GM21360 (cell line): ENCODE results near the gene CIZ1.

Source experiments
- ATAC-seq: cut with Tn5 transposase; IDR thresholded peaks from one replicate; pipeline ENCODE4 v1.9.1; 2021; ENCODE audit warnings: mild to moderate bottlenecking, moderate library complexity; ENCODE audit not compliant: unreplicated experiment

The CIZ1 gene

GRCh38 chr9:128163523-128164306 is 27.7 kb downstream of the CIZ1 start:
- ATAC-seq, result no peak

DNA sequence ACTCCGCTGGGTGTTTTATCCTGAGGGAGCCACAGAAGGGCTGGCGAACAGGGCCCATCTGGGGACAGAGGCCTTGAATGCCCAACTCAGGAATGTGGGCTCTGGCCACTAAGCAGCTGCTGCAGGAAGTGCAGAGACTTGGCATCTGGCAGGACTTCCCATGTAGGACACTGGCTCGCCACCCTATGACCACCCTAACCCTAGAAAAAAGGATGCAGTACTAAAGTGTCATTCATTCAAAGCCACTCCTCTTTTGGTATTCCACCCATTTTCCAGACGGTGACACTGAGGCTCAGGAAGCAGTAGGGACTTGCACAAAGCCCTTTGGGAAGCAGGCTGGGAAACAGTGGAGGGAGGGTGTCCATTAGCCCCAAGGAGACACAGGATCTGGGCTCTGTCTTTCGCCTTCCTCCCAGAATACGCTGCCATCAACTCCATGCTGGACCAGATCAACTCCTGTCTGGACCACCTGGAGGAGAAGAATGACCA is 28.3 kb downstream of the CIZ1 start:
- ATAC-seq, result no peak

DNA sequence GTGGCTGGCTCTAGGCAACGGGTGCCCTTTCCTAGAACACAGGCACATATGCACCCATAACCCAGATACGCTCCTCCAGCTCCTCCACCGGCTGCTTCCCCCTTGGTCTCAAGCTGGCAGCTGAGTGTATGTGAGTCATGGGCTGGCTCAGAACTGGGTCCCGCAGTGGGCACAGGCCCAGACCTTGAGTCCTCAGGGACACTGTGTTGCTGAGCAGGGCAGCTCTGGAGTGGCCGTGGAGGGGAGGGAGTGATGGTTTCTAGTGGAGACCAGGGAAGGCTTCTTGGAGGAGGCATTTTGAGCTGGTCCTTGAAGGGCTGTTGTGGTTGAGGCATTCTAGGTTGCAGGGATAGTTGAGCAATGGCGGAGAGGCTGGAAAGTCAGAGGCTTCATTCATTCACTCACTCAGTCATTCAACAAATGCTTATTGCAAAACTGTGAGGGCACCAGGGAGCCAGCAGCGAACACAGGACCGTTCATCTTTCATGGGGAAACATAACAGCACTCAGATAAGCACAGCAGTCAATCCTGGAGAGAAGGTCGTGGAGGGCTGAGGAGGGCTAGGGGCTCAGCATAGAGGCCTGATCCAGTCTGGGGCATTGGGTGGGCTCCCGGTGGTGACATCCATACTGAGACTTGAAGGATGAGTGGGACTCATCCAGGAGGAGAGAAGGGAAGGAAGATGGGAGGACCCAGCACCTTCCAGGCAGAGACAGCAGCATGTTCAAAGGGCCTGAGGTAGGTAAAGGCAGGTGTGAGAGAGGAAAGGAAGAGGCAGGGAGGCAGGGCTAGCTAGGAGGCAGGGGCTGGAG is 29.0 kb downstream of the CIZ1 start:
- ATAC-seq, result no peak

DNA sequence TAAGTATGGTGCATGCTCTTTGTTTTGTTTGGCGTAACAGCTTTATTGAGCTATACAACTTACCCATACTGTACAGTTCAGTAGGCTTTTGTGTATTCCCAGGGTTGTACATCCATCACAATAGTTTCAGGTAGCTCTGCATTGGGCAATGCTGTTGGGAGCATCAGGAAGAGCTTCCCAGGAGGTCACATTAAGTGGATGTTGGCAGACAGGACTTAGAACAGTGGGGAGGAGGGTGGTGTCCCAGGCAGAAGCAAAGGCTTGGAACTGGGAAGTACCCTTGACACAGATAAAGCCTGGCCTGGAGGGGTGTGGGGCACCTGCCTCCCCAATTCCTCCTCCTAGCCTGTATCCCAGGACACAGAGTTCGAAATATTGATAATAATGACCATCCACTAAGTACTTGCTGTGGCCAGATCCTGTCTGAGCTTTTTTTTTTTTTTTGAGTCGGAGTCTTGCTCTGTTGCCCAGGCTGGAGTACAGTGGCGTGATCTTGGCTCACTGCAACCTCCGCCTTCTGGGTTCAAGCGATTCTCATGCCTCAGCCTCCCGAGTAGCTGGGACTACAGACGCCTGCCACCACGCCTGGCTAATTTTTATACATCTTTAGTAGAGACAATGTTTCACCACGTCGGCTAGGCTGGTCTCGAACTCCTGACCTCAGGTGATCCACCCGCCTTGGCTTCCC is 30.0 kb downstream of the CIZ1 start:
- ATAC-seq, result no peak

DNA sequence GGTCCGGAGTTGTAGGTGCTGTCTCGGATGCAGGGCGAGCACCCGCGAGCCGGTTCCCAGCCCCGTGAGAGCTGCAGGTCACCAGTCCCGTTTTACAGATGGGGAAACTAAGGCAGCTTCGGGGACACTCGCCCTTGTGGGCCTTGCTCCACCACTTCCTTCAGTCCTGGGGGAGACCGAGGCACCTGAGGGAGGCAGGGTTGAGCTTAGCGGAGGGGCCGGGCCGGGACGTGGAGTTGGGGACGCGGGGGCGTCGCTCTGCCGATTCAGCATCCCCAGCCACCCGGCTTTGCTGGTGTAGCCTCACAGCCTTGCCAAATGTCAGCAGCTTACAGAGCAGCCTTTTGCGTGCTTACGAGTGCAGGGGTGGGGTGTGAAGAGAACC is 30.8 kb downstream of the CIZ1 start:
- no peak for ATAC-seq

- peak; percentile 67 for ATAC-seq
Observed at GRCh38 chr9:128159784-128160602, 31.4 kb downstream of the CIZ1 start, which contains the start of gene BBLN. Gene BBLN, plus strand, starts transcription at chr9:128160265. Its CDS starts 143 bp downstream, at chr9:128160408.

GRCh38 chr9:128159522-128159783 is 31.9 kb downstream of the CIZ1 start:
- ATAC-seq, result no peak

GRCh38 chr9:128155736-128156500 is 35.5 kb downstream of the CIZ1 start:
- no peak for ATAC-seq

DNA sequence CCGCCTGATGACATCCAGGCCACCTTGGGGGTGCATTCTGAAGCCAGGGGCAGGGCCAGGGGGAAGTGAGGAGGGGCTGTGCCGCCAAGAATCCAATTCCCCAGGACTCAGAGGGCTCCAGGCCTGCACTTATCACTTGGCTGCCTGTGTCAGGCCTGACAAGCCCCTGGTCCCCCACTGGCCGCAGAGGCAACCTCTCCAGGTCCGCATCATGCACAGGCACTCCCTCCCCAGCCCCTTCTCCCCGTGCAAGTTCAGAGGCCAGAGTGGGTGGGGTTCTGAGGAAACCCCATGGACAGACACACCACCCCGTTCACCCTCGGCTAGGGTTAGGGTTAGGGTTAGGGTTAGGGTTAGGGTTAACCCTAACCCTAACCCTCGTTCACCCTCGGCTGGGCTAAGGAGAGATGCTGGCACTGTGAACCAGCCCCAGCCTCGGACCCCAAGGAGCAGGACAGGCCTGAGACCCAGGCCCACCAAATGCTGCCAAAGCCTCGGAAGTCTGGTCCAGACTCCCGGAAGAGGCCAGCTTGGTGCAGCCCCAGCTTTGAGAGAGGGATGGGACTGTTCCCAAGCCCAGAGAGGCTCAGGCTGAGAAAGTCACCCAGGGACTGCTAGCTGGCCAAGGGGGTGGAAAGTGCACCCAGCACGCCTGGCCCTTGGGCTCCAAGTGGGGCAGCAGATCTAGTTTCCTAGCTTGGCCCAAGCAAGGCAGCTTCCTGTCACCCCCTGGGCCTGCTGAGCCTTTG is 37.3 kb downstream of the CIZ1 start:
- no peak for ATAC-seq

DNA sequence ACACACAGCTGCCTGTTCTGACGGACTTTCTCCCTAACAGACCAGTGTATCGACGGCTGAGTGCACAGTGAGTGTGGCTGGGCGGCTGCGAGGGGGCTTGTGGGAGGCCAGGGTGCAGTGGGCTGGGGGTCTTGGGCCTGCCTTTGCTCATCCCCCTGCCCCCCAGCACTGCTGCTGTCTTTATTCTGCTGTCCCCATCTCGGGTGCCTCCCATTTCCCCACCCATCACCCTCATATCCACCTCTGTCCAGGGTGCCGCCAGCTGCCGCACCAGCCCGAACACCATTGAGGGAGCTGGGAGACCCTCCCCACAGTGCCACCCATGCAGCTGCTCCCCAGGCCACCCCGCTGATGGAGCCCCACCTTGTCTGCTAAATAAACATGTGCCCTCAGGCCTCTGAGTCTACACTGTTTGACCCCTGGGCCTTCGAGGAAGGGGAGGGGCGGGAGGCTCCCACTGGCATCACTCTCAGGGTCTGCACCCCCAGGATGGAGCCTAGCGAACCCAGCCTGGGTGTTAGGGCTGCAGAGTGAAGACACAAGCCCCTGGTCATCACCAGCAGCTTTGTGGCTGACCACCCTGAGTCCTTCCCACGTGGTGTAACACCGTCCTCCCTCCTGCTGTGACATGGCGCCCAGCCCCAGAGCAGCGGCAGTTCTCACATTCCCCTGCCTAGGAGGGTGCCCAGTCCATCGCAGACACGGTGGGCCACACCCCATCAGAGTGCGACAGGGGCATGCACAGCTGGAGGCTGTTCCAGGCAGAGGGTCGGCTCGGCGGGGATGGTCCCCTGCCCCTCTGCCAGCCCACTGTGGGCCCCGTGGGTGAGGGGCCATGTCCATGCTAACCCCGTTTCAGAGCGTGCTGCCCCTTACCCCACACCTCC is 38.1 kb downstream of the CIZ1 start:
- ATAC-seq, result no peak

GRCh38 chr9:128152133-128153059 is 39.0 kb downstream of the CIZ1 start:
- ATAC-seq, result no peak

DNA sequence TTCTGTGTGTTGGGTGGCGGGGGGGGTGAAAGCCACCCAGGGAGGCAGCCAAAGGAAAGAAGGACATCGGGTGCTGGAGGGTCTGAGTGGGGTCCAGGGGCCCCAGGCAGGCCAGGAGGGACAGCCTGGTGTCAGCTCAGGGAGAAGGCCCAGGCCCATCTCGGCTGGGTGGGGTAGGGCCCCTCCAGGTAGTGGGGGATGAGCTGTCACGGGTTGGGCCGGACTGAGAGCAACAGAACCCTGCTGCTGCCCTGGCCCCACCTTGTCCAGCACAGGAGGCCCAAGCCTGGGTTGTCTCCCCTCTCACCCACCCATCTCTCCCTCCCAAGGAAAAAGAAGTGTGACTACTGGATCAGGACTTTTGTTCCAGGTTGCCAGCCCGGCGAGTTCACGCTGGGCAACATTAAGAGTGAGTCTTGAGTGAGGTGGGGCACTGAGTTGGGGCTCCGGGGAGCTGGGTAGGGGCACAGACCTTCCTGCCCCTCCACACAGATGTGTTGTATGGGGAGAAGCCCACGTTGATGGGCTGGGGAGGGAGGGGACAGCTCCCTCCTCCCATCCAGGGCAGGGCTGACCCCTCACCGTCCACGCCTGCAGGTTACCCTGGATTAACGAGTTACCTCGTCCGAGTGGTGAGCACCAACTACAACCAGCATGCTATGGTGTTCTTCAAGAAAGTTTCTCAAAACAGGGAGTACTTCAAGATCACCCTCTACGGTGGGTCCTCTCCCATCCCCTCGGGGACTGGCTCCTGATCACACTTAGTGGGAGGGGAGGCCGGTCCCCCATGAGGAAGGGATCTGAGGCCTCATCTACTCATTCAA is 39.9 kb downstream of the CIZ1 start:
- ATAC-seq, result no peak

DNA sequence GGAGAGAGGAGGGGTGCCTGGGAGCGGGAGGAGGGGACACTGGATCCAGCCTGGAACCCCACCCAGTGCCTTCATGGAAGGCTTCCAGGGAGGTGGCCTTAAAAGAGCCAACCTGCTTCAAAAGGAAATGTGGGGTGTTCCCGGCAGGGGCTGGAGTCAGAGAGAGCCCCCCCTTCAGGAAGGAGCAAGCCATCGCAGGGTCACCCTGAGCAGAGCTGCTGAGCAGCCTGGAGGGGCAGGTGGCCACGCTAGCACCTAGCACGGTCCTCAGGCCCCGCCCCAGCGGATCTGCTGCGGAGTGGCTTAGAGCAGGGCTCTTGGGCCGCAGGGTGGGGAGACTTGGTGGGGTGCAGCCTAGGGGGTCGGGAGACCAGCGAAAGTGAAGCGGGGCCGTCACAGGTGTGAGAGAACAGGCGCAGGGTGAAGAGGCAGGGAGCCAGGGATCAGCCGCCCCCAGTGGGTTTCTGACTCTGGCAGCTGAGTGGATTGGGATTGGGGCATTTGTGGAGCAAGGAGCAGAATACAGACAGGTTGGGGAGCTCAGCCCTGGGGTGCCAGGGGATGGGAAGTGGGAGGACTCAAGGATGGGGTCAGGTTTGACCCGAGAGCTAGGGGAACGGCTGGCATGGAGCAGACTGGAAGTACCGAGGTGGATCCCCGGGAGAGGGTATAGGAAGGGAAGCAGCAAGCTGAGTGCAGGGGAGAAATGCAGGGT is 40.6 kb downstream of the CIZ1 start:
- no peak for ATAC-seq

GRCh38 chr9:128149951-128150593 is 41.3 kb downstream of the CIZ1 start:
- no peak for ATAC-seq

DNA sequence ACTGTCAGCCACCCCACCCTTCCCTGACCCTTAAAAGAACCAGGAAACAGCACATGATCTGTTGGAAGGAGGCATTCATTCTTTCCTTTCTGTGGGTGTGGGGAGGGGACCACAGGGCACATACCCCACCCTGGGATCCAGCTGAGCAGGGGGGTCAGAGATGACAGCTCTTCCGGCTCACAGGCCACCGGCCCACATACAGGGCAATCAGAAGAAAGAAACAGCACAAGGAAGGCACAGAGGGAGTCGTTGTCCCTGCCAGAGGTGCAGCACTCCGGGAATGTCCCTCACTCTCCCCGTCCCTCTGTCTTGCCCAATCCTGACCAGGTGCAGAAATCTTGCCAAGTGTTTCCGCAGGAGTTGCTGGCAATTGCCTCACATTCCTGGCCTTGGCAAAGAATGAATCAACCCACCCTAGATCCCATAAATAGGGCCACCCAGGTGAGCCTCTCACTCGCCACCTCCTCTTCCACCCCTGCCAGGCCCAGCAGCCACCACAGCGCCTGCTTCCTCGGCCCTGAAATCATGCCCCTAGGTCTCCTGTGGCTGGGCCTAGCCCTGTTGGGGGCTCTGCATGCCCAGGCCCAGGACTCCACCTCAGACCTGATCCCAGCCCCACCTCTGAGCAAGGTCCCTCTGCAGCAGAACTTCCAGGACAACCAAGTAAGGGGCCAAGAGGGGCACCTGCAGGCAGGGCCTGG is 42.2 kb downstream of the CIZ1 start, which contains the start of gene LCN2:
TSS of gene LCN2 (plus strand) at position 453 of the 701 bp plus-strand sequence. CDS start at position 526, 73 bp downstream.
- ATAC-seq, result no peak
